Lung (tissue), 12 donors: ENCODE data around the gene SPATA32. TPM values are rescaled to one million over a fixed set of nuclear protein-coding genes. Genes with fewer than 3 reads are reported as not detected.

Source experiments
- ATAC-seq: fragments of 200-7000 bp; cut with Tn5 transposase; one replicate; pipeline ENCODE4 v1.9.1; 2020; ENCODE audit warnings: moderate number of reproducible peaks; ENCODE audit not compliant: insufficient read depth, low FRiP score
- DNase-seq, 3 donors: peaks; one replicate each; pipeline ENCODE4 v3.0.0-alpha.2; 2013 to 2017
- H3K27ac ChIP-seq, 2 donors: one replicate each; pipeline ENCODE4 v1.5.1; 2013; ENCODE audit warnings: mild to moderate bottlenecking in 2 of 2, moderate library complexity in 2 of 2, control low read depth in 1 of 2, inconsistent platforms in 1 of 2, low read depth in 1 of 2, low read length in 1 of 2
- H3K27me3 ChIP-seq, 3 donors: one replicate each; pipeline ENCODE4 v1.5.1; 2013; ENCODE audit warnings: low read length in 2 of 3; ENCODE audit not compliant: control insufficient read depth in 3 of 3, insufficient read depth in 3 of 3
- H3K36me3 ChIP-seq, 4 donors: one replicate each; pipeline ENCODE4 v1.5.1; 2013; ENCODE audit warnings: low read length in 4 of 4, mild to moderate bottlenecking in 1 of 4, moderate library complexity in 1 of 4; ENCODE audit not compliant: control insufficient read depth in 4 of 4, insufficient read depth in 4 of 4
- H3K4me1 ChIP-seq, 5 donors: one replicate each; pipeline ENCODE4 v1.5.1; 2013; ENCODE audit warnings: low read length in 5 of 5, mild to moderate bottlenecking in 2 of 5, moderate library complexity in 1 of 5; ENCODE audit not compliant: control insufficient read depth in 5 of 5, insufficient read depth in 5 of 5
- H3K4me3 ChIP-seq: one replicate; pipeline ENCODE4 v1.5.1; 2013; ENCODE audit warnings: mild to moderate bottlenecking, control low read depth, moderate library complexity
- H3K9ac ChIP-seq, 2 donors: one replicate each; pipeline ENCODE4 v1.5.1; 2013; ENCODE audit warnings: low read length in 2 of 2, control low read depth in 1 of 2; ENCODE audit not compliant: insufficient read depth in 1 of 2
- H3K9me3 ChIP-seq, 4 donors: one replicate each; pipeline ENCODE4 v1.5.1; 2013; ENCODE audit warnings: low read length in 3 of 4, mild to moderate bottlenecking in 1 of 4, moderate library complexity in 1 of 4; ENCODE audit not compliant: control insufficient read depth in 4 of 4, insufficient read depth in 3 of 4
- CTCF ChIP-seq: IDR thresholded peaks from 2 replicates; pipeline ENCODE4 v1.5.1; 2012; ENCODE audit warnings: mild to moderate bottlenecking; ENCODE audit errors: control extremely low read depth, extremely low read depth
- WGBS, 2 donors: extraction: QIAGEN DNeasy Blood & Tissue Kit; methylation state at CpG; one replicate each; pipeline ENCODE4 v1.1.7; 2013; 5-methylcytosine and 5-hydroxymethylcytosine counted together
- polyA plus RNA-seq, 2 donors: library from polyadenylated mRNA; stranded (reverse); fragments of 200-250 nt; gene quantifications; one replicate each; pipeline ENCODE4 v1.2.1, GENCODE V29; 2013
- total RNA-seq, 2 donors: library from RNA; depleted of rRNA in 1 of 2; stranded (reverse); fragments of >200 nt in 1 of 2; gene quantifications; one replicate each; pipeline ENCODE4 v1.2.1, GENCODE V29; 2014 to 2021
- donor health status: control.
- donor health status: control.
- donor health status: Bipolar disorder and iron deficiency.
- donor health status: healthy.
- donor health status: DM: yes; HTN: yes; CAD: no.

Gene SPATA32
- total and polyA plus RNA-seq, 4 donors: 0.08 to 0.40 (median 0.21) TPM; not detected in 1

- no peaks in the 10 kb centered on the region for H3K9me3 ChIP-seq
- peak overlapping the region in 1 of 2 donors; percentile 27 for H3K27ac ChIP-seq
- no peaks in the 10 kb centered on the region for H3K27me3 ChIP-seq
- H3K9ac ChIP-seq: no peak overlapping the region
- WGBS, 2 donors: 41 to 70% methylated on average over 1 of the region's 1 CpG
- DNase-seq (no peak), ATAC-seq (no peak)
- no peak for TF ChIP-seq CTCF
- H3K36me3 ChIP-seq: no peaks in the 10 kb centered on the region
- no peak overlapping the region for H3K4me3 ChIP-seq
- H3K4me1 ChIP-seq: peaks cover 17 to 34% (median 24%) of the 10 kb centered on the region in 5 donors
Observed at GRCh38 chr17:45296833-45297124, 34.9 kb upstream of the SPATA32 start.

- Histone ChIP-seq H3K9me3 (no peaks in the 10 kb centered on the region), H3K27me3 (no peaks in the 10 kb centered on the region), H3K4me3 (no peak overlapping the region), H3K36me3 (no peaks in the 10 kb centered on the region), H3K27ac (peak overlapping the region; percentile 1 to 27), H3K9ac (no peak overlapping the region), H3K4me1 (peaks cover 17 to 34% (median 27%) of the 10 kb centered on the region in 5 donors)
- WGBS, 2 donors: 60 to 74% methylated on average over 7 of the region's 7 CpGs
- no peak for TF ChIP-seq CTCF
- DNase-seq (no peak), ATAC-seq (no peak)
Observed at GRCh38 chr17:45296003-45296832, 34.3 kb upstream of the SPATA32 start.

- ATAC-seq: no peak
- 53 to 75% methylated on average over 3 of the region's 3 CpGs for WGBS, 2 donors
- Histone ChIP-seq H3K4me3 (no peak overlapping the region), H3K36me3 (peaks cover 0 to 6% (median 3%) of the 10 kb centered on the region in 4 donors), H3K27ac (peak overlapping the region; percentile 84 to 93), H3K9me3 (no peaks in the 10 kb centered on the region), H3K4me1 (peaks cover 21 to 38% (median 26%) of the 10 kb centered on the region in 5 donors), H3K9ac (peak overlapping the region; percentile 23 to 41), H3K27me3 (no peaks in the 10 kb centered on the region)
- peak; percentile 69 to 84 (median 79) for DNase-seq
- TF ChIP-seq CTCF: no peak
Observed at GRCh38 chr17:45294506-45294905, 32.6 kb upstream of the SPATA32 start.
